UCSD-AML1 (cell line): ENCODE data around the gene SVOP.

Experiments
- DNase-seq: peaks from one replicate; lab custom pipeline; 2025; ENCODE audit not compliant: unreplicated experiment; lab: John Stamatoyannopoulos, UW

Gene SVOP

GRCh38 chr12:108939594-108939993 lies 81.3 kb downstream of the SVOP start:
- DNase-seq = peak; percentile 17

- no peak for DNase-seq
Measured at GRCh38 chr12:108938247-108938924, 82.5 kb downstream of the SVOP start.

- DNase-seq = no peak
Measured at GRCh38 chr12:108935159-108935763, 85.6 kb downstream of the SVOP start.

- no peak for DNase-seq
Measured at GRCh38 chr12:108933949-108934348, 86.9 kb downstream of the SVOP start.

- no peak for DNase-seq
Measured at GRCh38 chr12:108930756-108931155, 90.1 kb downstream of the SVOP start.

GRCh38 chr12:108930155-108930554 lies 90.7 kb downstream of the SVOP start:
- no peak for DNase-seq

- DNase-seq = no peak
Measured at GRCh38 chr12:108928695-108929094, 92.2 kb downstream of the SVOP start.

- DNase-seq = no peak
Measured at GRCh38 chr12:108922918-108923317, 98.0 kb downstream of the SVOP start.

- DNase-seq = no peak
Measured at GRCh38 chr12:108921946-108922345, 98.9 kb downstream of the SVOP start.

- no peak for DNase-seq
Measured at GRCh38 chr12:108918960-108919642, 101.8 kb downstream of the SVOP start.

- no peak for DNase-seq
Measured at GRCh38 chr12:108918206-108918605, 102.7 kb downstream of the SVOP start.

- no peak for DNase-seq
Measured at GRCh38 chr12:108916336-108916735, 104.5 kb downstream of the SVOP start.

- DNase-seq = no peak
Measured at GRCh38 chr12:108915632-108916133, 105.2 kb downstream of the SVOP start.

GRCh38 chr12:108914121-108914531 lies 106.7 kb downstream of the SVOP start:
- DNase-seq = no peak

GRCh38 chr12:108912361-108912760 lies 108.5 kb downstream of the SVOP start:
- DNase-seq = no peak

- no peak for DNase-seq
Measured at GRCh38 chr12:108911915-108912314, 109.0 kb downstream of the SVOP start.

GRCh38 chr12:108910336-108910735 lies 110.5 kb downstream of the SVOP start:
- DNase-seq = no peak

GRCh38 chr12:108907839-108908351 lies 113.0 kb downstream of the SVOP start:
- DNase-seq = peak; percentile 61

GRCh38 chr12:108906971-108907370 lies 113.9 kb downstream of the SVOP start:
- DNase-seq = no peak

GRCh38 chr12:108905725-108906124 lies 115.1 kb downstream of the SVOP start:
- peak; percentile 23 for DNase-seq

- no peak for DNase-seq
Measured at GRCh38 chr12:108899145-108899544, 121.7 kb downstream of the SVOP start.

- no peak for DNase-seq
Measured at GRCh38 chr12:108896817-108897216, 124.1 kb downstream of the SVOP start.
